Middle frontal gyrus (tissue), 1 donor: ENCODE measurements around the gene AFF1.
A peak's percentile ranks its signal among the peaks of the same experiment; 100 is the strongest.
"Not testable (repeated sequence)": the region's sequence is repeated elsewhere in the genome, so short reads cannot be mapped to it uniquely, and the experiment has no call there.

ENCODE experiments used
- DNase-seq: peaks from one replicate; pipeline ENCODE4 v3.0.0-alpha.2; 2015; ENCODE audit warnings: low spot score; ENCODE audit errors: extremely low spot score

AFF1 gene

DNA sequence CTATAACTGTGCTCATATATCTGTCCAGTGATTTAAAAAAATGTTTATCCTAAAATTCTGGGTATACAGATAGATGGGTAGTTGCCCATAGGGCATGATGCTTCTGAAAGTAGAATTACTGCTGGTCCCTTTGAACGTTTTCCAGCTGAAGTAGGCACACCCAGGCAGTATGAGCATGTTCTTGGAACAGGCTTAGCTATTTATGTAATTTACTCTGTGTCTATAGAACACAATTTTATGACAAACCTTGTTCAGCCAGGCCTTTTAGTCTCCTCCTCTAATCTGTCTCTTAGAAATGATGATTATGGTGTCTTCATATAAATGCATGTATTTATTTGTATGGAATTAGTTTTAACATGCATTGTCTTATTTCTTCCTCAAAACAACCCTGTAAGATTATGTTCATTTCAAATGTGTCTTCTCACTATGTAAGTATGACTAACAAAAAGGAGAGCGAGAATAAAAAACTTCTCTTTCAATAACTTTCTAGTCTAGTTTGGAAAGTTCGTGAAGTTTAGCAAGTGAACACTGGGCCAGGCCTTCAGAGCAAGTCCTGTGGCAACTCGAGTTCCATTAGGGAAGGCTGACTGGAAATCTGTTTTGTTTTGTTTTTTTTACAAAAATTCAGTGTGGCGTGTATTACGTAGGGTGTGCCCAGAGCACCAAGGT is 142.0 kb downstream of the AFF1 start:
- DNase-seq = no peak

DNA sequence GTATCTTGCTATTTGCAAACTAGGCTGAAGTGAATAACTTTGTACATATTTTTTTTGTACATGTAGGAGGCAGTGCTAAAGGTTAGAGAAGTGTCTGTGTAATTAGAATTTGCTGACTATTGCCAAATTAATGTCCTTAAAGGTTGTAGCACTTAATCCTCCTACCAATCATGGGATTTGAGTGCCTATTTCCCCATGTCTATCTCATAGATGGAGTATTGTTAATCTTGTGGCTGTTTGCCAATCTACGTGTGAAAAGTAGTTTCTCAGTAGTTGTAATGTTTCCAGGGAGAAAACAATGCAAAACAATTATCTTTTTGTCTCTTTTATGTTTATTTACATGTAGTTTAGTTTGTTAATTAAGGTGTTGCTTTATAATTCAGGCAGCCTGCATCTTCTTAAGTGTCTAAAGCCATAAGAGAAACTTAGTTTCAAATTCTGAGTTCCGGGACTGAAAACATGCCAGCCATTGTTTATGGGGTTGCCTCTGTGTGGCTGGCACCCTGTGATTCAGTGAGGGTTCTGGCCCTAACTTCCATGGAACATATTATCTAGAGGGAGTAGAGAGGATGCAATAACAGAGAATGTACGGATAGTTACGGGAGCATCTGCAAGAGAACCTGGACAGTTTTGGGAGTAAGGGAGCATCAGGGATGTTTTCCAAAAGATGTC is 143.2 kb downstream of the AFF1 start:
- peak; percentile 32 for DNase-seq

DNA sequence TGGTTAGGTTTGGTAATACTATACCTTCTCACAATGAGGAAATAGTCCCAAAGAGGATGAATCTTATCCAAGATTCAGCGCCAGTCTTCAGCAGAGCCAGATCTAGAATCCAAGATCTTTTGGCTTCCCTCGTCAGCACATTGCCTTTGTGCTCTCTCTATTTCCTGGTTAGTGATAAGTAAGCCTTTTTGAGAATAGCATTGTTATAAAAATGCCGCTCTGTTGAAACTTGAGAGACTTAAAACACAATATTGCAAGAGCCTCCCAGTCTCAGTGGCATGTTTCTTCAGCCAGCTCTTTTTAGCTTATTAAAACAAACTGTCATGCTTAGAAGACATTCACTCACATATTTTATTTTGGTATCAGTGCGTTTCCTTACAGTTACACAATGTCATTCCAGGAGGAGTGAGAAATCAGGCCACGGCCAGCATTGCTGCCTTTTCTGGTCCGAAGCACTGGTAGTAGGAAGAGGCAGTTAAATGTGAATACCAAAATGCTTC is 144.2 kb downstream of the AFF1 start:
- DNase-seq = no peak

DNA sequence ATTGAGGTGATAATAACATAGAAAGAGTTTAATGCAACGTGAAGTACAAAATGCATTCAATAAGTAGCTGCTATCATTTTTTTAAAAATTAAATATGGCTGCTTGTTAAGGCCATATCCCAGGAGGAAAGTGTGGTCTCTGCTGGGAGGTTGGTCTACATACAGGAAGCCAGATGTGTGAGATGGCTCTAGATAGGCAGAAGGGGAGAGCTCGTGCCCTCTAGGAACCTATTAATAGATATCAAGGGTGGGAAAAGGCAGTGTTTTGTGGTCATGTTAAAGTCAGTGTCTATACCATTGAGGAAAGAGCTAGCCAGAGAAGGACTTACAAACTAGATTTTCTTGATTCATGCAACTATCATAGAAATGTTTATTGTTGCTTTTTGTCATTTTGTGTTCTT is 145.2 kb downstream of the AFF1 start:
- DNase-seq = no peak

DNA sequence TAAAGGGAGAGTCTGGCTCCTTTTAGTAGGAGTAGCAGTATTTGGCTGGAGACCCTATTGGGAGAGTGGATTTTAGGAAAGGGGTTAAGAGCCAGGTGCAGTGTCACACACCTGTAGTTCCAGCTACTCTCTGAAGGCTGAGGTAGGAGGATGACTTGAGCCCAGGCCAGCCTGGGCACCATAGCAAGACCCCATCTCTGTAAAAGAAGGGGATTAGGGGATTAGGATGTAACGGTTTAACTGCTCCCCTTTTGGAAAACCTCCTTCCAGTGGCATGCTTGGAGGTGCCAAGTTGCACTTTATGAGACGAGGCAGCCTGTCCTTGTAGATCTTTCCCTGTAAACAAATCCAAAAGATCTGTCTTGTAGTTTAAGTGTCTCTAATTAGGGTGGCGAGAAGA is 145.7 kb downstream of the AFF1 start:
- no peak for DNase-seq

DNA sequence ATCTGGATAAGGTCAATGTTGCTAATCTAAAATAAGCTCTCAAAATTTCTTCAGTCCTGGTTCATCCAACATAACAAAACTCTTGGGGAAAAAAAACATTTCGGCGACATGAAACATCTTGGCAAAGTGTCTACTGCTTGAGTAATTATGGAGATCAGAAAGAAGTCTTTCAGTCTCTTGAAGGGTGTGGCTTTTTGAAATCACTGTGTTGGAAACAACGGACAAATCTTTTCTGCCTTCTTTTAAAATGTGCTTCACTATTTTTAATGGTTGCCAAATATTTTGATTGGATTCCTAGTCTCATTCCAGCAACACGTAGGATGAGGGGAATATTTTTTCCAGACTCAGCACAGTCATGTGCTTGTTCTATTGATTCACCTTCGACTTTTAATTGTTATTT is 147.0 kb downstream of the AFF1 start:
- no peak for DNase-seq

DNA sequence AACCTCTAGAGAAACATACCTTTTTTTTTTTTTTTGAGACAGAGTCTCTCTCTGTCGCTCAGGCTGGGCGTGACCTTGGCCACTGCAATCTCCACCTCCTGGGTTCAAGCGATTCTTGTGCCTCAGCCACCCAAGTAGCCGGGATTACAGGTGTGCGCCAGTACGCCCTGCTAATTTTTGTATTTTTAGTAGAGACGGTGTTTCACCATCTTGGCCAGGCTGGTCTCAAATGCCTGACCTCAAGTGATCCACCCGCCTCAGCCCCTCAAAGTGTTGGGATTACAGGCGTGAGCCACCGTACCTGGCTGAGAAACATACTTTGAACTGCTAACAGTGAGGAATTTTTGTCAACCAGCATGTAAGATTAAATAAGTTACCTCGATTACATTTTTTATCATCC is 150.9 kb downstream of the AFF1 start:
- not testable (repeated sequence) for DNase-seq

DNA sequence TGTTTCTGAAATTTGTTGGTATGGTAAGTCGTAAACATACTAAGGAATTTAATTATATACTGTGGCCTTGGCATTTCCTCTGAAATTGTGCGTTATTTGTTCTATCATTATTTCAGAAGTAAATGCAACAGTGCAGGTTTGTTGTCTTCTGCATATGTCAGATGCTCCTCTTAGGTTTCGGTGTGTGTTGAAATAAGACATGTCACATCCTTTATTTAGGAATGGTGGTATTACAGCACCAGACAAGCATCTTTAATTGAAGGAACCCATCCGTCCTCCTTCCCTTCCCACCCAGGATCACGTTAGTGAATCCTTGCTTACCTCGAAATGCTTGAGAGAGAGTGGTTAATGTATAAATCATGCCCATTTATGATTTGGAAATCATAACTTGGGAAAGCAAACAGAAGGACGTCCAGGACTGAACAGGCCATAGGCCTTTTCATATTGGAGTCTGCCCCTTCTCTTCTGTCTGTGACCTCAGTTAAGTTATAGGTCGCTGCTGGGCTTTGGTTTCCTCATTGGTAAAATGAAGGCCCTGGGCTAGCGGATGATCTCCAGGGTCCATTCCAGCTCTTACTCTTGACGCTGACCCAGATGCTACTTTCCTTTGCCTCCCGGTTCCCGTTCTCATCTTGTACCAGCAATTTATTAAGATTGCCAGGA is 151.5 kb downstream of the AFF1 start:
- no peak for DNase-seq

DNA sequence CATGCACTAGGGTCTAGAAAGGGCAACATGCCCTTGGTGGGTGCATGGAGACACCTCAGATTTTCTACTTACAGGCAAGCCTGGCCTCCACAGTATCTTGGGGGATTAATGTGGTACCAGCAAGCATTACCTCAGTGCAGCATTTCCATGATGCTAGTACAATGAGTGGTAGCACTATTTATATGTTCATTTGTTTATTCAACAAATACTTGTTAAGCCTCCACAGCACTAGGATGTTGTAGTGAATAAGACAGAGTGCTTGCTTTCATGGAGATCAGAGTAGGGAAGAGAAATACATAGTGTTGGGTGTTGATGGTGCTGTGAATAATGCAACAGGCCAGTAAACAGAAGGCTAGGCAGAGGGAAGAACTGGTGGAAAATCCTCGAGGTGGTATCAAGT is 152.2 kb downstream of the AFF1 start:
- no peak for DNase-seq

DNA sequence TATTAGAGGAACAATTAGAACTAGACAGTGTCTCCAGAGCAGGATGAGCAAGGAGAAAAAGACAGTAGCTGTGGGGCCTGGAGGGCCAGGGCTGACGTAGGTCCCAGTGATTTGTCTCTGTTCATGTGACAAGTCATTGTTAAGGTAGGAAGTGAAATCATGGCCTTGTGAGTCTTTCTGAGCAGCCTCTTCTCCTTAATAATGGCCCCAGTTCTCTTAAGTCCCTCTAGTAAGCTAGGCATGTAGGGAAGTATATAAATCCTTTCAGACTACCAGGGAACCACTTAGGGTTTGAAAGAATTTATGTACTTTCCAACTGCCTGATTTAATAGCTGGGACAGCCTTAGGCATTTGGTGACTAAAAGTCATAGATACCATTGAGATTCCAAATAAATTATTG is 152.6 kb downstream of the AFF1 start:
- DNase-seq = no peak

DNA sequence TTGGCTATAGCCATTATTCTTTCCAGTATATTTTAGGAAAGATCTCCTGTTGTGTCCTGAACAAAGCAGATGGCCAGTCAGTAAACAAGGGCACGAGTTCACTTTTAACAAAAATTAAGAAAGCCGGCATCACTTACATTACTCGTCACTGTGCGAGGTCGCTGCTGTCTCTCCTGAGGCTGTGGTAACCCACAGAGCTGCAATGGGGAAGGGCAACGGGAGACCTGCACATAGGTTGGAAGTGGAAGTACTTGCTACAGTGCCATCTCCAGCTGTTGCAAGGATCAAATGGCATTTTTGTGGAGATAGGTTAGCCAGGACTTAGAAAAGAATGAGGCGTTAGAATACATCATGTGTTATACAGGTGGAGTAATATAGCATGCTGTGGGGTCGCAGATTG is 153.4 kb downstream of the AFF1 start:
- DNase-seq = no peak

DNA sequence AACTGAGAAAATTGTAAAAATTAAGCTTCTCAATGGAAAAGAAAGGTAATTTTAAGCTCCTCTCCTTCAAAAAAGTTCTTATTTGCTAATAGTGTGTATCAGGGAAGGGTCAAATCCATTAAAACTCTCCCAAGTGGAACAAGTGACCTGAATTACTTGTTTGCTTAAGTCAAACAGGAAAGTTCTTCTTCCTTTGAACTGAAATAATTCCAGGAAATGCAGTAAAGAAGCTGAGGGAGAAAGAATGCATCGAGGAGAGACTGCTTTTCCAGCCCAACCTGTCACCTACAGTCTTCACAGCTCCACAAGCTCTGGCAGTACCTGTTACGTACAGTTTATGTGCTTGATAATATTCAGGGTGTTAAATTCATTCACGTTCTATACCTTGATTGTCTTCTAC is 154.6 kb downstream of the AFF1 start:
- no peak for DNase-seq

DNA sequence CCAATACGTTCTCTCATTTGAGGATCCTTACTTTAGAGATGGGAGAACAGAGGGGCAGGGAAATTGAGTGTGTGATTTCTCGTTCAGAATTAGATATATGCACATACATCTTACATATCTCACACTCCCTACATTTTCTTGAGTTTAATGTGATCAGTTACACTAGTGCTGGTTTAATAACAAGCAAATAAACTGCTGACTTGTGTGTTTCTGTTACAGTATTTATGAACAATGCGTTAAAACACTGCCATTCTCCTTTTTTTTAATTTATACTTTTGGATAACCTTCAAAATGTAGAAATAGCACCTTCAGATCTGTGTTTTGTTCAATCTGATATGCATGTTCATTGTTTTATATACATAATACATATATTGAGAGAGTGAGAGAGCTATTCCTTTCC is 155.5 kb downstream of the AFF1 start:
- DNase-seq = no peak

DNA sequence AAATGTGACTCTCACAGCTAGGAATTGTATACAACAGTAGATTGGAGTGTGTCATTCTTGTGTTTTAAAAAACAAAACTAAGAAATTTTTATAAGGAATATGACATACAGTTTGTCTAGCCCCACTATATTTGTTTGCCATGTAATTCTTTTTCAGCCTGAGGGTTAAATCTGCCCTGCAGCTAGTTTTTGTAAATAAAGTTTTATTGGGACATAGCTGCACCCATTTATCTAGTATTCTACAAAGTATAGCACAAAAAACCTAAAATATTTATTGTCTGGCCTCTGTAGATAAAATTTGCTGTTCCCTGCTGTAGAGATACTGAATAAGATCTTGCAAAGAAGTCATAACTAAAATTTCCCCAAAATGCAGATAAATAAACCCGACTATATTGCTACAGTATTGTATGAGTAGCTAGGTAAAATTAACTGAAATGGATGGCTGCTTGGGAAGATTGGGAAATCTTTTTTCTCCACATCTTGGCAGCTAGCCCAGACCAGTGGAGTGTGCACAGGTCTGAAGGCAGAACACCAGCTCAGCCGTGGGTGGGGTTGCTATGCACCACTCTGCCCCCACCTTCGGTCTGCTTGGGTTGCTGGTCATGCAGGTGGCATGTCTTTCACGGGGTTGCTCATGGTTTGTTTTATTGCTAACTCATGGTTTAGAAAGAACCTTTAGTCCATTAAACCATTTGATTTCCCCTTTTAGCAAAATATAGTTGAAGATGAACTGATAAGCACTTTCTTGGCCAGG is 157.8 kb downstream of the AFF1 start:
- DNase-seq = no peak

DNA sequence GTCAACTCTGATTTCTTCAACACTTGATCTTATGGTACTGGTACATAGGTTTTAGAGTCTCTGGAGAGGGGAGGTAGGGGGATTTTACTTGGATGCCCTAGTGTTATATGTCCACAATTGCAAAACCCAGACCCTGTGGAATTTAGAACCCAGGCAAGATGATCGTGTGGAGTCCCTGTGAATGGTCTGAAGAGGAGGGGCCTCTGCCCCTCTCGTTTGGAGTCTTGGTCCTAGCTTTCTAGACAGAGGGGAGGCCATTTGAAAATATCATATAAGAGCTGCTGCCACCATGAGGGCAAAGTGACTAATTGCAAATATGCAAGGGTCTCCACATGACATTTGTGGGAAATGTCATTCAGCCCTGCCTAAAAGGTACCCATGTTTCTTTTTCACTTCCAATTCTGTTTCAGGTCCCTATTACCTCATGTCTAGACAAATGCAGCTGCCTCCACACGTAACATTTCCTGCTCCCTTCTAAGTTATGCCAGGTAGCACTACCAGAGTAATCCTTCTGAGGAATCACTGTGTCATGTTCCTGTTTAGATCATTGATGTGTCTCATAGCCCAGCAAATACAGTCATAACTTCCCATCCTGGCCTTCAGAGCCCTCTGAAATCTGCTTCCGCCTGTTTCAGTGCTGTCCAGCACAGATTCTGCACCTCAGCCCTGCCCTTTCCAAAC is 158.8 kb downstream of the AFF1 start:
- DNase-seq = peak; percentile 45

DNA sequence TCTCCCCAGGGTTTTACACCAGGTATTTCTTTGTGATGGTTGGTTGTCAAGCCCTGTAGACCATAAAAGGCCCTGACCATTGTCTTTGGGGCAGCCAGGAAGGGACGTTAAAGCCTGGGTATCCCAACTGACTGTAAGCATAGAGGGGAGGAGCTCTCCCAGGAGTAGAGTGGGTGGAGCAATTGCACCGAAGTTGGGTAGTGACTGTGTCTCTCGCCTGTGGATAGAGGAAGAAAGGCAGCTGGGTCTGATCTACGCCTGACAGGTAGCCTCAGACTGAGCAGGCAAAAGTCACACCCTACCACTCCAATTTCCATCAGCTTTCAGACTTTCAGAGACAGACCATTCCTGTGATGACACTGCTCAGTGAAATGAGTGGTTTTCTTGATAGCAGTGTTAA is 162.3 kb downstream of the AFF1 start:
- no peak for DNase-seq

DNA sequence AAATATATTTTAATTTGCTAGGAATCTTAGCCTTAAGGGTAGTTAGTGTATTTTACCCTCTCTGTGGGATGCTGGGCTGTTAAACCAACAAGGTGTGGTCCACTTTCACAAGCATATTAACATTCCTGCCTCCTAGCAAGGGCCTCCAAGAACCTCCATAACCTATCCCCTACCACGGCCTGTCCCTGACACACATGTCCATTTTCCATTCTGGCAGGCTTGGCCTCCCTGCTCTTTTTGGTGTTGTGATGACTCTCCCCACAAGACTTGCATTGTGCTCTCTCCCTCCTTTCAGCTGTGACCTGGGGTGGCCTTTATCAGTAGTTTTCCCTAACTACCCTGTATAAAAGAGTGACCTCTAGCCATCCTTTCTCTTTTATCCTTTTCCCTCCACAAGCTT is 165.4 kb downstream of the AFF1 start:
- DNase-seq = no peak

DNA sequence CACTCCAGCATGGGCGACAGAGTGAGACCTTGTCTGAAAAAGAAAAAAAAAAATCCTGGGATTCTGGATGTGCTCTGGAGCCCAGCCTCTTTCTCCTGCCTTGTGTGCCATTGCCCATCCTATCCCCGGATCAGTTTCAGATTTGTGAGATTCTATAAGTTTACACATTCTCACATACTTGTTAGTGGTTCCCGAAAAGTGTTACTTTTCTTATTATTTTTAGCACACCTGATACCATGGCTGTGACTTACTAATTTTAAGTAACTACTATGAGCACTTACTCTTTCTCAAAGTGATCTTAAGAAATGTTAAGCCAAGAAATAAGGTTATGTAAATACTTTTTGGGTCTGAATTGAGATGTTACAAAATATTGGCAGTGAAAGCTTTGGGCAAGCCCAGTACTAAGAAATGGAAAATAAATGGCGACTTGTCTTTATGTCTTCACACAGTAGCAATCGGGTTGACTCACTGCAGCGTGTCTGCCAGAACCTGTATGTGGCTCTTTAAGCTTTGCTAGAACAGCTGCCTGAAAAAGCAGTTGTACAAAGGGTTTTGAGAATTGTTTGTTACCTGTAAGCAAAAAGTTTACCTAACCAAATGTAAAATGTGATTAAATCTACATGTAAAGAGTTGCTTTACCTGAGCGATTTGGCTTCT is 166.9 kb downstream of the AFF1 start:
- DNase-seq = no peak

DNA sequence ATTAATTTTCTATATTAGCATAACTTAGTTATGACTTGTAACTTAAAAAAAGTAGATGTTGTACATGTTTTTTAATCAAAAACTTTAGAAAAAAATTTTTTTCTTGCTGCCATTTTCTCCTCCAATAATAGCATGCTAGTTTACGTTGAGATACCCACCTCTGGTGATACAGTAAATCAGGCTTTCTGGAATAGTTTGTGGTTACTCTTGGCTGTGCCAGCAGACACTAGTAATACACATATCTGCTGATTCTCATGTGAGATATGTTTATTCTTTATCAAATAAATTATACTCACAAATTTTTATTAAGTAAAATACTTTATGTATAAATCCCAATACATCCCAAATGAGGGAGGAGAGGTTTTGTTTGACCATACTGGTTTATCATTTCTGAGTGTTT is 168.3 kb downstream of the AFF1 start:
- DNase-seq = no peak

DNA sequence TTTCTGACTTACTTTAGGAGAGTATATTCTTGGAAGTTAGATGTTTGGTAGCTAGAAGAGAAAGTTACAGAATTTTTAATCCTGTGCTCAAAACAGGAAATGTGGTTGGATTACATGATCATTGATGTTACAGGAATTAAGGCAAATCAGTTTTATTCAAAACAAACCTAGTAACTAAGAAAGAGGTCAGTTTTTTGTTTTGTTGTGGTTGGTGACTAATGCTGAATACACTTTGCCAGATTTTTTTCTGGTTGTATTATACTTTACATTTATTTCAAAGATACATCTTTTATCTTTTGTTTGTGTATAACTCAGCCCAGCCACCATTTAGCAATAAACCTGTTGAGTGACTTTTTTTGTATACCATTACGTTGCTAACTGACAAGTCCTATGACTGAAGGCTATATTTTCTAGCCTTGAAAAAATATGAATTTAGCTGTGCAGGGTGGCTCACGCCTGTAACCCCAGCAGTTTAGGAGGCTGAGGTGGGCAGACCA is 168.9 kb downstream of the AFF1 start:
- DNase-seq = no peak
